Muscle of leg (tissue), 9 donors: ENCODE measurements around the gene TP53RK. TPM values are rescaled to one million over a fixed set of nuclear protein-coding genes. Genes with fewer than 3 reads are reported as not detected.

Experiments used
- polyA plus RNA-seq, 8 donors: library from polyadenylated mRNA; unstranded; fragments of 120-200 nt; gene quantifications; one replicate each; pipeline versions ENCODE4 v1.2.1 to v1.2.3, GENCODE V29; 2013; ENCODE audit warnings: inconsistent platforms in 1 of 8, low replicate concordance in 1 of 8; ENCODE audit not compliant: insufficient read length in 8 of 8, insufficient read depth in 1 of 8
- total RNA-seq: library from RNA; stranded (reverse); fragments of 120-200 nt; gene quantifications from one replicate; pipeline ENCODE4 v1.2.4, GENCODE V29; 2013

Gene TP53RK
- total and polyA plus RNA-seq, 9 donors, result 9.4 to 12.5 (median 10.1) TPM

Other genes with a start within 250 kb of the TP53RK start
- gene ZNF334, start 175.9 kb downstream of the TP53RK start, total RNA-seq, result 8.5 TPM
- gene ZNF334, start 175.9 kb downstream of the TP53RK start, polyA plus RNA-seq, result 10 to 100 TPM in 3 of 8 donors, 1 to 10 TPM in 5; 7.0 to 17.6 (median 9.0) TPM
- not detected for gene OCSTAMP, start 138.8 kb downstream of the TP53RK start, total RNA-seq
- not detected for gene OCSTAMP, start 138.8 kb downstream of the TP53RK start, polyA plus RNA-seq
- gene SLC13A3, start 38.0 kb downstream of the TP53RK start, total RNA-seq, result 2.7 TPM
- 1 to 10 TPM; 2.3 to 4.2 (median 3.1) TPM for gene SLC13A3, start 38.0 kb downstream of the TP53RK start, polyA plus RNA-seq
- 18.9 TPM for gene SLC2A10, start 20.2 kb upstream of the TP53RK start, total RNA-seq
- gene SLC2A10, start 20.2 kb upstream of the TP53RK start, polyA plus RNA-seq, result 10 to 100 TPM; 14.0 to 22.3 (median 17.2) TPM
- gene EYA2, start 205.4 kb upstream of the TP53RK start, total RNA-seq, result 1.5 TPM
- gene EYA2, start 205.4 kb upstream of the TP53RK start, polyA plus RNA-seq, result 1 to 10 TPM; 2.1 to 8.6 (median 3.3) TPM